OCI-LY7 (cell line): Measurements from ENCODE around the gene LACTB.

Experiments used
- CTCF ChIP-seq: fragments of 200-600 bp; sonication (generic); conservative IDR thresholded peaks from 2 replicates; pipeline ENCODE4 v1.5.1; 2014; ENCODE audit warnings: mild to moderate bottlenecking, antibody characterized with exemption, low read length, moderate library complexity, mixed read lengths
- EZH2phosphoT487 ChIP-seq: fragments of 200-600 bp; sonication (generic); IDR thresholded peaks from 2 replicates; pipeline ENCODE4 v1.6.1; 2018; ENCODE audit warnings: low read depth, borderline replicate concordance, mild to moderate bottlenecking, mixed run types, antibody characterized with exemption, low read length, moderate library complexity, mixed read lengths

DNA sequence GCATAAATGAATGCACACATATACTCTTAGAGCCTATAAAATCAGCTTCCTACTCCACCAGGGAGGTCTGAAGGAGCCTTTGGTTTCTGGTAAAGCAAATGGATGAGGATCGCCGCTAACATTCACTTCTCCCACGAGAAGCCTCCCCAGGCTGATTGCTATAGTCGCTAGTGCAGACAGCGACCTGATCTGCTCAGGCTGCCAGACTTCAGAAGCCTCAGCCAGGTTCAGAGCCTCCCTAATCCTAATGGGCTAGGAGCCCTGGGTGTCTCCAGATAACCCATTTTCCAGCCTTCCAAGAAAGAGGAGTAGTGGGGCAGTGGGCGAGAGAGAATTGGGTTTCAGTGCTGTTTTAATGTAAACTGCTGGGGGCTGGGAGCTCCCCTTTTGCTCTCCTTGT is 43.7 kb upstream of the LACTB start:
- TF ChIP-seq CTCF (no peak), EZH2phosphoT487 (no peak)
